GM12878 (cell line): Measurements from ENCODE around the gene C6orf89. TPM values are rescaled to one million over a fixed set of nuclear protein-coding genes. Genes with fewer than 3 reads are reported as not detected.

Source experiments
- ATAC-seq: fragments of 200-7000 bp; cut with Tn5 transposase; 3 replicates; pipeline ENCODE4 v1.9.1; 2020; ENCODE audit warnings: mild to moderate bottlenecking, moderate library complexity
- BruUV-seq: library from RNA; stranded (reverse); fragments of 400-500 nt; replicated peaks from 2 replicates; lab custom pipeline; 2021; lab: Mats Ljungman, UMichigan
- CTCF ChIA-PET: fragments of 300-600 bp; sonication (Branson Sonifier 250); formaldehyde crosslinking; extraction: SDS; loops from one replicate; lab custom pipeline; 2021; ENCODE audit warnings: inconsistent platforms; lab: Yijun Ruan, JAX
- POLR2A ChIA-PET: fragments of 350-600 bp; formaldehyde crosslinking; extraction: SDS; loops from one replicate; lab custom pipeline; 2021; ENCODE audit warnings: inconsistent platforms; lab: Charles Lee
- RAD21 ChIA-PET: fragments of 300-600 bp; sonication (Branson Sonifier 250); formaldehyde crosslinking; loops from one replicate; lab custom pipeline; 2023; ENCODE audit warnings: antibody characterized with exemption; ENCODE audit not compliant: unreplicated experiment; lab: Charles Lee
- SMC1A ChIA-PET: fragments of 300-600 bp; sonication (Branson Sonifier 250); formaldehyde crosslinking; loops from one replicate; lab custom pipeline; 2023; ENCODE audit not compliant: unreplicated experiment, uncharacterized antibody; lab: Charles Lee
- DNase-seq: peaks from one replicate; pipeline ENCODE4 v3.0.0-alpha.2; 2011; ENCODE audit warnings: low read depth, low spot score
- FAIRE-seq: peaks from 3 replicates; lab custom pipeline; 2011; peaks lifted over from hg19 to GRCh38; lab: Jason Lieb, UNC
- H2AFZ ChIP-seq: 2 replicates; pipeline ENCODE4 v1.6.0; 2011; ENCODE audit warnings: low read depth, low read length, control low read depth; ENCODE audit not compliant: control insufficient read depth
- H3K27ac ChIP-seq: 2 replicates; pipeline ENCODE4 v1.5.1; 2011; ENCODE audit warnings: control low read depth; ENCODE audit not compliant: control insufficient read depth, insufficient read depth
- H3K27me3 ChIP-seq, 2 experiments: replicated peaks in 1 of 2; 2 replicates each; pipeline versions ENCODE4 v1.6.0 to v1.6.1; 2011; ENCODE audit warnings: low read length in 1 of 2; ENCODE audit not compliant: control insufficient read depth in 2 of 2, insufficient read depth in 2 of 2
- H3K36me3 ChIP-seq, 2 experiments: 2 replicates each; pipeline ENCODE4 v1.5.1; 2011; ENCODE audit warnings: low read length in 1 of 2; ENCODE audit not compliant: control insufficient read depth in 2 of 2, insufficient read depth in 2 of 2
- H3K4me1 ChIP-seq: 2 replicates; pipeline ENCODE4 v1.6.1; 2011; ENCODE audit warnings: mild to moderate bottlenecking, low read length, moderate library complexity, mixed read lengths; ENCODE audit not compliant: control insufficient read depth, insufficient read depth
- H3K4me2 ChIP-seq: 2 replicates; pipeline ENCODE4 v1.6.0; 2011; ENCODE audit warnings: control low read depth; ENCODE audit not compliant: control insufficient read depth, insufficient read depth
- H3K4me3 ChIP-seq: fragments of 200-600 bp; sonication (generic); 2 replicates; pipeline ENCODE4 v1.5.1; 2016
- H3K79me2 ChIP-seq: 2 replicates; pipeline ENCODE4 v1.6.0; 2011; ENCODE audit warnings: low read length; ENCODE audit not compliant: control insufficient read depth, insufficient read depth
- H3K9ac ChIP-seq: 2 replicates; pipeline ENCODE4 v1.8.0; 2011; ENCODE audit warnings: low read length, control low read depth, mixed read lengths; ENCODE audit not compliant: control insufficient read depth, insufficient read depth
- H3K9me3 ChIP-seq: replicated peaks from 3 replicates; pipeline ENCODE4 v1.5.1; 2011; ENCODE audit warnings: mild to moderate bottlenecking, low read length; ENCODE audit not compliant: control insufficient read depth, insufficient read depth
- H4K20me1 ChIP-seq: 2 replicates; pipeline ENCODE4 v1.6.0; 2011; ENCODE audit not compliant: control insufficient read depth, insufficient read depth
- CBX3 ChIP-seq: fragments of 200-600 bp; sonication (generic); IDR thresholded peaks from 2 replicates; pipeline ENCODE4 v1.6.1; 2016; ENCODE audit warnings: low read depth, borderline replicate concordance
- CEBPZ ChIP-seq: fragments of 150-350 bp; IDR thresholded peaks from 2 replicates; pipeline ENCODE4 v1.6.1; 2016; ENCODE audit warnings: low read depth, low read length
- CHD4 ChIP-seq: fragments of 200-600 bp; sonication (generic); IDR thresholded peaks from 2 replicates; pipeline ENCODE4 v1.6.1; 2016; ENCODE audit warnings: mild to moderate bottlenecking
- MLLT1 ChIP-seq: fragments of 450-650 bp; IDR thresholded peaks from 2 replicates; pipeline ENCODE4 v1.6.1; 2016; ENCODE audit warnings: mild to moderate bottlenecking
- MYB ChIP-seq: fragments of 150-350 bp; IDR thresholded peaks from 2 replicates; pipeline ENCODE4 v1.6.1; 2014; ENCODE audit warnings: mild to moderate bottlenecking, low read depth, low read length, borderline replicate concordance
- NBN ChIP-seq: fragments of 450-650 bp; IDR thresholded peaks from 2 replicates; pipeline ENCODE4 v1.6.1; 2016
- NFIC ChIP-seq: IDR thresholded peaks from 2 replicates; pipeline ENCODE4 v1.6.1; 2012; ENCODE audit warnings: low read depth, mild to moderate bottlenecking, inconsistent platforms, low read length, moderate library complexity
- PML ChIP-seq: IDR thresholded peaks from 2 replicates; pipeline ENCODE4 v1.6.1; 2012; ENCODE audit warnings: low read length, inconsistent platforms
- RELA ChIP-seq: fragments of 450-650 bp; IDR thresholded peaks from 2 replicates; pipeline ENCODE4 v1.8.0; 2014; ENCODE audit warnings: borderline replicate concordance; ENCODE audit not compliant: partially characterized antibody
- RUNX3 ChIP-seq: IDR thresholded peaks from 2 replicates; pipeline ENCODE4 v1.6.1; 2012; ENCODE audit warnings: low read length, inconsistent platforms
- SREBF1 ChIP-seq: IDR thresholded peaks from 2 replicates; pipeline ENCODE4 v1.6.1; 2012; ENCODE audit warnings: mild to moderate bottlenecking, low read length
- SRF ChIP-seq, 2 experiments: IDR thresholded peaks; 2 replicates each; pipeline ENCODE4 v1.6.1; 2011; ENCODE audit warnings: low read depth in 2 of 2, low read length in 2 of 2, mild to moderate bottlenecking in 1 of 2, moderate library complexity in 1 of 2
- TCF12 ChIP-seq: IDR thresholded peaks from 2 replicates; pipeline ENCODE4 v1.6.1; 2011; ENCODE audit warnings: low read depth, mild to moderate bottlenecking, low read length
- WRNIP1 ChIP-seq: IDR thresholded peaks from 2 replicates; pipeline ENCODE4 v1.6.1; 2011; ENCODE audit warnings: low read depth, low read length, improper control_type of control experiment, borderline replicate concordance
- ZBTB33 ChIP-seq: fragments of 450-650 bp; IDR thresholded peaks from 2 replicates; pipeline ENCODE4 v1.6.1; 2017; ENCODE audit warnings: mild to moderate bottlenecking
- WGBS: methylation state at CpG from one replicate; pipeline ENCODE4 v1.1.6; 2016; ENCODE audit warnings: low lambda C conversion rate; ENCODE audit not compliant: insufficient replicate concordance, insufficient coverage; ENCODE audit errors: missing lambda C conversion rate; 5-methylcytosine and 5-hydroxymethylcytosine counted together
- in situ Hi-C: fragments of 300-500 bp; cut with MboI; formaldehyde crosslinking; loops from 9 replicates; pipeline ENCODE4 v1.14.3; 2018; ENCODE audit warnings: mixed read lengths
- intact Hi-C: fragments of 100-400 bp; cut with micrococcal nuclease; formaldehyde crosslinking; loops from one replicate; pipeline ENCODE4 v1.14.2; 2022; ENCODE audit not compliant: unreplicated experiment
- polyA plus RNA-seq, 11 experiments: library from polyadenylated mRNA; depleted of rRNA in 4 of 11; unstranded in 6 of 11; stranded (reverse) in 5 of 11; fragments of >200 nt; fragmentation: Nextera tagmentation in 4 of 11; fragmentation: Illumina TruSeq in 1 of 11; extraction: Ambion mirVana in 4 of 11; extraction: Trizol in 1 of 11; gene quantifications; 1 replicate in 1 of 11; 2 replicates in 10 of 11; pipeline versions ENCODE4 v1.2.1 to v1.2.3, GENCODE V29; 2011 to 2016; ENCODE audit warnings: inconsistent platforms in 2 of 11, missing spikeins in 2 of 11, low read depth in 1 of 11
- total RNA-seq, 4 experiments: library from RNA; depleted of rRNA in 3 of 4; stranded (reverse); fragments of >200 nt in 3 of 4; fragmentation: Illumina TruSeq in 1 of 4; extraction: Trizol in 1 of 4; gene quantifications; 2 replicates each; pipeline versions ENCODE4 v1.2.1 to v1.2.3, GENCODE V29; 2013 to 2021
- TF ChIP-seq, protein P1 (sequence below): IDR thresholded peaks from 2 replicates; pipeline ENCODE4 v1.6.1; 2011; ENCODE audit warnings: borderline replicate concordance, low read depth, mild to moderate bottlenecking, moderate library complexity, mixed read lengths, low read length; ENCODE audit not compliant: insufficient read depth; ENCODE audit errors: extremely low read length

The C6orf89 gene
- total and polyA plus RNA-seq, 10 of the 15 experiments (the other 5 are each of a cell fraction or from before 2014, with no cell fraction given) = 10.8 to 42.7 (median 28.6) TPM

GRCh38 chr6:36893976-36894932 lies 8.5 kb downstream of the C6orf89 start:
- CTCF ChIA-PET = interaction anchor here (0.9 to 1.2 kb wide), 2 partner anchors 9 to 124 kb away, joined by 5 to 6 read pairs; partner anchors contain the start of gene C6orf89
- WGBS = 98% methylated on average over 8 of the region's 8 CpGs
- no peak overlapping the region for H3K27ac ChIP-seq
- SMC1A ChIA-PET = interaction anchor here (0.6 to 1.3 kb wide), 2 partner anchors 13 to 113 kb away, joined by 3 to 4 read pairs; no protein-coding TSS in a partner anchor
- POLR2A ChIA-PET = interaction anchor here (1.2 kb wide), 1 partner anchor 14 kb away, joined by 3 read pairs; no protein-coding TSS in a partner anchor
- no peaks in the 10 kb centered on the region for H3K27me3 ChIP-seq
- intact Hi-C loops (no loop called here), in situ Hi-C loops (no loop called here)
- RAD21 ChIA-PET = no interaction called here
- H4K20me1 ChIP-seq = no peaks in the 10 kb centered on the region
- H3K4me2 ChIP-seq = no peak overlapping the region
- H2AFZ ChIP-seq = no peak overlapping the region
- no peak overlapping the region for H3K4me3 ChIP-seq
- FAIRE-seq (no peak), DNase-seq (no peak), ATAC-seq (no peak)
- peaks cover 0 to 7% of the 10 kb centered on the region in 2 experiments; a peak in 2 of 4 replicates for H3K36me3 ChIP-seq
- no peaks in the 10 kb centered on the region for H3K79me2 ChIP-seq
- H3K9ac ChIP-seq = no peak overlapping the region
- no TSS peak for BruUV-seq
- H3K9me3 ChIP-seq = no peaks in the 10 kb centered on the region
- no peaks in the 10 kb centered on the region for H3K4me1 ChIP-seq
- no peak for TF ChIP-seq SRF (IDR thresholded peaks at IDR 0.05; ENCODE audit: low read depth in 2 of 2, low read length in 2 of 2)
- no peak for TF ChIP-seq CBX3
- no peak for TF ChIP-seq SREBF1
- TF ChIP-seq RUNX3 = no peak
- no peak for TF ChIP-seq MLLT1
- no peak for TF ChIP-seq CHD4
- TF ChIP-seq NFIC = no peak
- no peak for TF ChIP-seq RELA
- no peak for TF ChIP-seq MYB
- no peak for TF ChIP-seq NBN
- TF ChIP-seq, protein P1, sequence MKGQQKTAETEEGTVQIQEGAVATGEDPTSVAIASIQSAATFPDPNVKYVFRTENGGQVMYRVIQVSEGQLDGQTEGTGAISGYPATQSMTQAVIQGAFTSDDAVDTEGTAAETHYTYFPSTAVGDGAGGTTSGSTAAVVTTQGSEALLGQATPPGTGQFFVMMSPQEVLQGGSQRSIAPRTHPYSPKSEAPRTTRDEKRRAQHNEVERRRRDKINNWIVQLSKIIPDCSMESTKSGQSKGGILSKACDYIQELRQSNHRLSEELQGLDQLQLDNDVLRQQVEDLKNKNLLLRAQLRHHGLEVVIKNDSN = no peak
- TF ChIP-seq ZBTB33 = no peak
- TF ChIP-seq PML = no peak
- no peak for TF ChIP-seq WRNIP1
- TF ChIP-seq CEBPZ = no peak
- TF ChIP-seq TCF12 = no peak
